Endothelial cell of umbilical vein (primary cell): Measurements from ENCODE around the gene ZNF611.

ENCODE experiments used
- EZH2 ChIP-seq: IDR thresholded peaks from 2 replicates; pipeline ENCODE4 v1.6.1; 2012; ENCODE audit warnings: borderline replicate concordance, low read depth, mild to moderate bottlenecking, moderate library complexity, low read length, inconsistent platforms; ENCODE audit not compliant: severe bottlenecking
- GATA2 ChIP-seq: IDR thresholded peaks from 2 replicates; pipeline ENCODE4 v1.7.0; 2011; ENCODE audit warnings: low read depth, mild to moderate bottlenecking, moderate library complexity, mixed read lengths, low read length; ENCODE audit not compliant: insufficient read length, insufficient read depth
- POLR2A ChIP-seq: IDR thresholded peaks from 2 replicates; pipeline ENCODE4 v1.6.1; 2012; ENCODE audit warnings: low read depth, mild to moderate bottlenecking, control low read depth, low read length
- POLR2AphosphoS5 ChIP-seq: IDR thresholded peaks from 2 replicates; pipeline ENCODE4 v1.6.1; 2012; ENCODE audit warnings: low read depth, mild to moderate bottlenecking, control low read depth, low read length, moderate library complexity; ENCODE audit not compliant: insufficient read depth
- TF ChIP-seq, protein P1 (sequence below), 2 donors: IDR thresholded peaks; 1 replicate in 1 of 2; 2 replicates in 1 of 2; pipeline ENCODE4 v1.5.1; 2011; ENCODE audit warnings: low read length in 2 of 2, mild to moderate bottlenecking in 2 of 2, moderate library complexity in 2 of 2, control low read depth in 1 of 2, inconsistent platforms in 1 of 2, low read depth in 1 of 2; ENCODE audit not compliant: insufficient read depth in 1 of 2; ENCODE audit errors: extremely low read depth in 1 of 2
- TF ChIP-seq, protein P2 (sequence below): IDR thresholded peaks from 2 replicates; pipeline ENCODE4 v1.6.1; 2011; ENCODE audit not compliant: insufficient read depth, insufficient read length

DNA sequence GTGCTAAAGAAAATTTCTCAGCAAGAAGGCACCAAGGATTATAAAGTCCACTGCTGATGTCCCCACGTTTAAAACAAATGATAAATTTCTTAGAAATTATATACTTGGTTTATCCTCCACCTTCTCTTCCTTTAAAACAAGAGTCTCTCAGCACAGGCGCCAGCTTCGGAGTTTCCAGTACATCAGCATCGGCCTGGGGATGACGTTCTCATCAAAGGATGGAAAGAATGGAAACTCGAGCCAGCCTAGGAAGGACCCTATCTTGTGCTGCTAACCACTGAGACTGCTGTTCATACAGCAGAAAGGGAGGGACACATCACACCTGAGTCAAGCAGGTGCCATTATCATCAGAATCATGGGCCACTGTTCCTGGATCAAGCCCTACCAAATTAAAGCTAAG lies 66.9 kb downstream of the ZNF611 start:
- TF ChIP-seq, protein P1, sequence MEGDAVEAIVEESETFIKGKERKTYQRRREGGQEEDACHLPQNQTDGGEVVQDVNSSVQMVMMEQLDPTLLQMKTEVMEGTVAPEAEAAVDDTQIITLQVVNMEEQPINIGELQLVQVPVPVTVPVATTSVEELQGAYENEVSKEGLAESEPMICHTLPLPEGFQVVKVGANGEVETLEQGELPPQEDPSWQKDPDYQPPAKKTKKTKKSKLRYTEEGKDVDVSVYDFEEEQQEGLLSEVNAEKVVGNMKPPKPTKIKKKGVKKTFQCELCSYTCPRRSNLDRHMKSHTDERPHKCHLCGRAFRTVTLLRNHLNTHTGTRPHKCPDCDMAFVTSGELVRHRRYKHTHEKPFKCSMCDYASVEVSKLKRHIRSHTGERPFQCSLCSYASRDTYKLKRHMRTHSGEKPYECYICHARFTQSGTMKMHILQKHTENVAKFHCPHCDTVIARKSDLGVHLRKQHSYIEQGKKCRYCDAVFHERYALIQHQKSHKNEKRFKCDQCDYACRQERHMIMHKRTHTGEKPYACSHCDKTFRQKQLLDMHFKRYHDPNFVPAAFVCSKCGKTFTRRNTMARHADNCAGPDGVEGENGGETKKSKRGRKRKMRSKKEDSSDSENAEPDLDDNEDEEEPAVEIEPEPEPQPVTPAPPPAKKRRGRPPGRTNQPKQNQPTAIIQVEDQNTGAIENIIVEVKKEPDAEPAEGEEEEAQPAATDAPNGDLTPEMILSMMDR (IDR thresholded peaks at IDR 0.05; ENCODE audit: extremely low read depth in 1 of 2, insufficient read depth in 1 of 2, low read depth in 1 of 2, low read length in 2 of 2), result no peak
- TF ChIP-seq POLR2AphosphoS5 (no peak), POLR2A (no peak), EZH2 (no peak), GATA2 (no peak)
- TF ChIP-seq, protein P2, sequence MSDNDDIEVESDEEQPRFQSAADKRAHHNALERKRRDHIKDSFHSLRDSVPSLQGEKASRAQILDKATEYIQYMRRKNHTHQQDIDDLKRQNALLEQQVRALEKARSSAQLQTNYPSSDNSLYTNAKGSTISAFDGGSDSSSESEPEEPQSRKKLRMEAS, result no peak
